ENCODE data around the gene SLCO3A1.

The SLCO3A1 gene

GRCh38 chr15:92128788-92129187, 275.3 kb downstream of the SLCO3A1 start:
- DNase-seq (ENCODE audit: low read depth in 2 of 2) = no peak

- DNase-seq (ENCODE audit: low read depth in 2 of 2) = no peak
Measured at GRCh38 chr15:92130244-92130643, 276.7 kb downstream of the SLCO3A1 start.

- DNase-seq (ENCODE audit: low read depth in 2 of 2) = no peak
Measured at GRCh38 chr15:92130906-92131305, 277.4 kb downstream of the SLCO3A1 start.

- DNase-seq (ENCODE audit: low read depth in 2 of 2) = no peak
Measured at GRCh38 chr15:92132982-92133755, 279.7 kb downstream of the SLCO3A1 start.

- no peak for DNase-seq (ENCODE audit: low read depth in 2 of 2)
Measured at GRCh38 chr15:92140796-92141195, 287.3 kb downstream of the SLCO3A1 start.

GRCh38 chr15:92141607-92142006, 288.1 kb downstream of the SLCO3A1 start:
- no peak for DNase-seq (ENCODE audit: low read depth in 2 of 2)

GRCh38 chr15:92142242-92143232, 289.0 kb downstream of the SLCO3A1 start:
- no peak for DNase-seq (ENCODE audit: low read depth in 2 of 2)

- DNase-seq (ENCODE audit: low read depth in 2 of 2) = no peak
Measured at GRCh38 chr15:92143765-92144164, 290.3 kb downstream of the SLCO3A1 start.

- DNase-seq (ENCODE audit: low read depth in 2 of 2) = no peak
Measured at GRCh38 chr15:92146511-92147150, 293.1 kb downstream of the SLCO3A1 start.

- DNase-seq (ENCODE audit: low read depth in 2 of 2) = peak; percentile 79 to 86
Measured at GRCh38 chr15:92149029-92149428, 295.5 kb downstream of the SLCO3A1 start.

- peak; percentile 8 to 13 for DNase-seq (ENCODE audit: low read depth in 2 of 2)
Measured at GRCh38 chr15:92149465-92149864, 296.0 kb downstream of the SLCO3A1 start.

- DNase-seq (ENCODE audit: low read depth in 2 of 2) = no peak
Measured at GRCh38 chr15:92151168-92151567, 297.7 kb downstream of the SLCO3A1 start.

GRCh38 chr15:92151741-92152140, 298.2 kb downstream of the SLCO3A1 start:
- DNase-seq (ENCODE audit: low read depth in 2 of 2) = no peak

GRCh38 chr15:92152983-92153382, 299.5 kb downstream of the SLCO3A1 start:
- DNase-seq (ENCODE audit: low read depth in 2 of 2) = no peak

- DNase-seq (ENCODE audit: low read depth in 2 of 2) = no peak
Measured at GRCh38 chr15:92153620-92154019, 300.1 kb downstream of the SLCO3A1 start.

GRCh38 chr15:92155934-92156333, 302.4 kb downstream of the SLCO3A1 start:
- no peak for DNase-seq (ENCODE audit: low read depth in 2 of 2)

- no peak for DNase-seq (ENCODE audit: low read depth in 2 of 2)
Measured at GRCh38 chr15:92157666-92158298, 304.3 kb downstream of the SLCO3A1 start.

GRCh38 chr15:92158426-92158825, 304.9 kb downstream of the SLCO3A1 start:
- no peak for DNase-seq (ENCODE audit: low read depth in 2 of 2)

- DNase-seq (ENCODE audit: low read depth in 2 of 2) = no peak
Measured at GRCh38 chr15:92159481-92159880, 306.0 kb downstream of the SLCO3A1 start.

- DNase-seq (ENCODE audit: low read depth in 2 of 2) = no peak
Measured at GRCh38 chr15:92159906-92160841, 306.7 kb downstream of the SLCO3A1 start.
